Measurements from ENCODE around the gene ZCCHC24.

- TF ChIP-seq TAF1 (conservative IDR thresholded peaks at IDR 0.05) (no peak), RAD21 (IDR thresholded peaks at IDR 0.05) (no peak), CTCF (IDR thresholded peaks at IDR 0.05; ENCODE audit: low read depth, low read length, missing input control) (no peak), RXRA (IDR thresholded peaks at IDR 0.05) (no peak), JUND (IDR thresholded peaks at IDR 0.05) (no peak), ZBTB33 (IDR thresholded peaks at IDR 0.05) (no peak), YY1 (IDR thresholded peaks at IDR 0.05) (no peak), REST (IDR thresholded peaks at IDR 0.05) (no peak), SP1 (IDR thresholded peaks at IDR 0.05) (no peak), FOXA1 (IDR thresholded peaks at IDR 0.05) (no peak)
These were observed 69.9 kb downstream of the ZCCHC24 start for GRCh38 chr10:79375321-79376077.

Data from liver (tissue), 3 donors.